A549 (cell line): ENCODE results near the gene TPCN1.

Experiments
- CEBPB ChIP-seq, 2 experiments: fragments of >200 bp in 1 of 2; sonication (Bioruptor Twin) in 1 of 2; formaldehyde crosslinking in 1 of 2; IDR thresholded peaks; 2 replicates each; pipeline ENCODE4 v1.6.1; 2012 to 2016
- CTCF ChIP-seq: fragments of >200 bp; sonication (Bioruptor Twin); formaldehyde crosslinking; IDR thresholded peaks from 3 replicates; pipeline ENCODE4 v1.5.1; 2016
- JUNB ChIP-seq: fragments of >200 bp; sonication (Bioruptor Twin); formaldehyde crosslinking; IDR thresholded peaks from 2 replicates; pipeline ENCODE4 v1.6.1; 2016
- MAFK ChIP-seq: fragments of 450-650 bp; IDR thresholded peaks from 2 replicates; pipeline ENCODE4 v1.6.1; 2014; ENCODE audit not compliant: partially characterized antibody
- RFX5 ChIP-seq: fragments of 450-650 bp; IDR thresholded peaks from 2 replicates; pipeline ENCODE4 v1.7.1; 2014; ENCODE audit warnings: antibody characterized with exemption, mild to moderate bottlenecking, moderate library complexity

GRCh38 chr12:113240395-113240794 lies 19.1 kb downstream of the TPCN1 start:
- no peak for TF ChIP-seq CTCF
- TF ChIP-seq CEBPB (IDR thresholded peaks at IDR 0.05) = no peak
- no peak for TF ChIP-seq JUNB
- TF ChIP-seq MAFK = no peak
- TF ChIP-seq RFX5 = no peak
